HEK293T (cell line): ENCODE results near the gene ERVH48-1.

Experiments
- CTCF ChIA-PET: fragments of 350-600 bp; formaldehyde crosslinking; extraction: SDS; loops from one replicate; lab custom pipeline; 2021; ENCODE audit warnings: antibody characterized with exemption, inconsistent platforms; lab: Yijun Ruan, JAX
- POLR2A ChIA-PET: fragments of 350-600 bp; formaldehyde crosslinking; extraction: SDS; loops from one replicate; lab custom pipeline; 2020; ENCODE audit warnings: antibody characterized with exemption, inconsistent platforms; lab: Yijun Ruan, JAX
- DNase-seq: peaks from one replicate; pipeline ENCODE4 v3.0.0; 2012; ENCODE audit warnings: mixed read lengths; ENCODE audit errors: extremely low spot score
- ARNT ChIP-seq: fragments of 450-650 bp; IDR thresholded peaks from 2 replicates; pipeline ENCODE4 v1.6.1; 2017; ENCODE audit warnings: mild to moderate bottlenecking
- BHLHE40 ChIP-seq: fragments of 450-650 bp; IDR thresholded peaks from 2 replicates; pipeline ENCODE4 v1.6.1; 2016; ENCODE audit warnings: mild to moderate bottlenecking, moderate library complexity, borderline replicate concordance
- CTBP1 ChIP-seq: fragments of 450-650 bp; IDR thresholded peaks from 2 replicates; pipeline ENCODE4 v1.6.1; 2016; ENCODE audit warnings: borderline replicate concordance
- ELF4 ChIP-seq: fragments of 450-650 bp; IDR thresholded peaks from 2 replicates; pipeline ENCODE4 v1.6.1; 2017; ENCODE audit warnings: antibody characterized with exemption
- FOXA1 ChIP-seq: fragments of 450-650 bp; IDR thresholded peaks from 2 replicates; pipeline ENCODE4 v1.6.1; 2016; ENCODE audit warnings: mild to moderate bottlenecking
- FOXK2 ChIP-seq: fragments of 450-650 bp; IDR thresholded peaks from 2 replicates; pipeline ENCODE4 v1.6.1; 2016; ENCODE audit warnings: mild to moderate bottlenecking
- FOXM1 ChIP-seq: fragments of 450-650 bp; IDR thresholded peaks from 2 replicates; pipeline ENCODE4 v1.6.1; 2017; ENCODE audit warnings: mild to moderate bottlenecking, borderline replicate concordance
- HDGF ChIP-seq: fragments of 450-650 bp; IDR thresholded peaks from 2 replicates; pipeline ENCODE4 v1.6.1; 2017; ENCODE audit warnings: antibody characterized with exemption, borderline replicate concordance
- L3MBTL2 ChIP-seq: fragments of 450-650 bp; conservative IDR thresholded peaks from 2 replicates; pipeline ENCODE4 v1.6.1; 2016; ENCODE audit warnings: mild to moderate bottlenecking
- LEF1 ChIP-seq: fragments of 450-650 bp; IDR thresholded peaks from 2 replicates; pipeline ENCODE4 v1.6.1; 2017; ENCODE audit warnings: mild to moderate bottlenecking, borderline replicate concordance
- NFRKB ChIP-seq: fragments of 450-650 bp; IDR thresholded peaks from 2 replicates; pipeline ENCODE4 v1.6.1; 2016; ENCODE audit warnings: mild to moderate bottlenecking, moderate library complexity
- PKNOX1 ChIP-seq: fragments of 450-650 bp; IDR thresholded peaks from 2 replicates; pipeline ENCODE4 v1.6.1; 2016
- SP1 ChIP-seq: fragments of 450-650 bp; IDR thresholded peaks from 2 replicates; pipeline ENCODE4 v1.6.1; 2017
- SUZ12 ChIP-seq: fragments of 450-650 bp; IDR thresholded peaks from 2 replicates; pipeline ENCODE4 v1.6.1; 2016; ENCODE audit warnings: mild to moderate bottlenecking
- TARDBP ChIP-seq: fragments of 450-650 bp; IDR thresholded peaks from 2 replicates; pipeline ENCODE4 v1.6.1; 2016
- ZNF384 ChIP-seq: fragments of 450-650 bp; IDR thresholded peaks from 2 replicates; pipeline ENCODE4 v1.6.1; 2016

The ERVH48-1 gene

GRCh38 chr21:42903817-42904216, 21.6 kb downstream of the ERVH48-1 start:
- TF ChIP-seq SUZ12 (no peak), HDGF (no peak), NFRKB (no peak)
- ChIA-PET POLR2A (interaction anchor here (1.3 kb wide), 1 partner anchor 11 kb away, joined by 5 read pairs; the partner anchor contains the start of gene NDUFV3), CTCF (no interaction called here)
- DNase-seq = no peak

- ChIA-PET POLR2A (no interaction called here), CTCF (interaction anchor here (0.7 kb wide), 1 partner anchor 22 kb away, joined by 3 read pairs; no protein-coding TSS in a partner anchor)
- DNase-seq = no peak
- no peak for TF ChIP-seq PKNOX1
- no peak for TF ChIP-seq ELF4
- TF ChIP-seq TARDBP = no peak
- TF ChIP-seq ZNF384 = no peak
- TF ChIP-seq NFRKB = no peak
- no peak for TF ChIP-seq CTBP1
- TF ChIP-seq BHLHE40 = no peak
- TF ChIP-seq ARNT = no peak
- no peak for TF ChIP-seq FOXK2
- no peak for TF ChIP-seq FOXM1
- TF ChIP-seq L3MBTL2 = no peak
- no peak for TF ChIP-seq FOXA1
- no peak for TF ChIP-seq SUZ12
- no peak for TF ChIP-seq HDGF
- no peak for TF ChIP-seq SP1
- TF ChIP-seq LEF1 = no peak
These were observed 25.0 kb downstream of the ERVH48-1 start for GRCh38 chr21:42900446-42900845.

- DNase-seq = peak; percentile 100
- TF ChIP-seq HDGF (peak; percentile 70; the same call in 1 of the 2 replicates), PKNOX1 (peak; percentile 82), NFRKB (no peak), ZNF384 (no peak), ELF4 (0 out of 2 replicates have a peak, but pooled peaks have one; percentile 27), FOXM1 (peak; percentile 56; the same call in 1 of the 2 replicates), L3MBTL2 (no peak; the same call in none of the 2 replicates)
- CTCF ChIA-PET = interaction anchor here (0.9 kb wide), 1 partner anchor 60 kb away, joined by 3 read pairs; no protein-coding TSS in a partner anchor
- POLR2A ChIA-PET = interaction anchor here (0.7 to 2.3 kb wide), 12 partner anchors 9 to 300 kb away, joined by 3 to 19 read pairs (median 4); no protein-coding TSS in a partner anchor
These were observed 32.3 kb downstream of the ERVH48-1 start, which contains the start of gene NDUFV3 for GRCh38 chr21:42892931-42893755. Gene NDUFV3, plus strand, starts transcription at chr21:42893309. Its CDS starts 25 bp downstream, at chr21:42893334.

- no peak for TF ChIP-seq PKNOX1
- no peak for TF ChIP-seq FOXK2
- no peak for TF ChIP-seq NFRKB
- TF ChIP-seq SP1 = no peak
- TF ChIP-seq L3MBTL2 = peak; percentile 92
- no peak for TF ChIP-seq FOXM1
- no peak for TF ChIP-seq ELF4
- TF ChIP-seq ARNT = no peak
- no peak for DNase-seq
- ChIA-PET POLR2A (interaction anchor here (0.7 to 2.3 kb wide), 11 partner anchors 10 to 299 kb away, joined by 3 to 19 read pairs (median 5); no protein-coding TSS in a partner anchor), CTCF (no interaction called here)
These were observed 32.9 kb downstream of the ERVH48-1 start for GRCh38 chr21:42892582-42892930.

- ChIA-PET POLR2A (no interaction called here), CTCF (no interaction called here)
- DNase-seq = no peak
- TF ChIP-seq HDGF (no peak), FOXK2 (no peak), SP1 (no peak), L3MBTL2 (no peak), ARNT (no peak), CTBP1 (no peak), ELF4 (no peak), ZNF384 (no peak), TARDBP (no peak), LEF1 (no peak), NFRKB (no peak), PKNOX1 (no peak), SUZ12 (no peak), FOXM1 (no peak), BHLHE40 (no peak), FOXA1 (no peak)
These were observed 38.1 kb downstream of the ERVH48-1 start for GRCh38 chr21:42887326-42887725.
